ENCODE measurements around the gene BBS9.

Gene BBS9

GRCh38 chr7:33627741-33628140 lies 498.4 kb downstream of the BBS9 start:
- ATAC-seq: no peak

- no peak for ATAC-seq
Observed at GRCh38 chr7:33628894-33629293, 499.5 kb downstream of the BBS9 start.

- ATAC-seq: no peak
Observed at GRCh38 chr7:33630359-33630758, 501.0 kb downstream of the BBS9 start.

GRCh38 chr7:33632322-33632721 lies 503.0 kb downstream of the BBS9 start:
- no peak for ATAC-seq

GRCh38 chr7:33632840-33633525 lies 503.6 kb downstream of the BBS9 start:
- no peak for ATAC-seq

- no peak for ATAC-seq
Observed at GRCh38 chr7:33634606-33635005, 505.2 kb downstream of the BBS9 start.

- ATAC-seq: no peak
Observed at GRCh38 chr7:33636359-33636758, 507.0 kb downstream of the BBS9 start.

GRCh38 chr7:33639552-33640197 lies 510.3 kb downstream of the BBS9 start:
- ATAC-seq: no peak

- ATAC-seq: no peak
Observed at GRCh38 chr7:33640741-33641140, 511.4 kb downstream of the BBS9 start.

- ATAC-seq: no peak
Observed at GRCh38 chr7:33642312-33642711, 512.9 kb downstream of the BBS9 start.

GRCh38 chr7:33643530-33643929 lies 514.2 kb downstream of the BBS9 start:
- no peak for ATAC-seq

GRCh38 chr7:33644489-33644888 lies 515.1 kb downstream of the BBS9 start:
- ATAC-seq: no peak

- ATAC-seq: no peak
Observed at GRCh38 chr7:33645104-33645503, 515.7 kb downstream of the BBS9 start.

- no peak for ATAC-seq
Observed at GRCh38 chr7:33646166-33646565, 516.8 kb downstream of the BBS9 start.

GRCh38 chr7:33646891-33647391 lies 517.6 kb downstream of the BBS9 start:
- no peak for ATAC-seq

GRCh38 chr7:33649476-33650441 lies 520.4 kb downstream of the BBS9 start:
- no peak for ATAC-seq

- no peak for ATAC-seq
Observed at GRCh38 chr7:33650828-33651227, 521.5 kb downstream of the BBS9 start.

- no peak for ATAC-seq
Observed at GRCh38 chr7:33651998-33652515, 522.7 kb downstream of the BBS9 start.

- ATAC-seq: no peak
Observed at GRCh38 chr7:33654676-33655075, 525.3 kb downstream of the BBS9 start.
